ENCODE results near the gene HMGCR.

DNA sequence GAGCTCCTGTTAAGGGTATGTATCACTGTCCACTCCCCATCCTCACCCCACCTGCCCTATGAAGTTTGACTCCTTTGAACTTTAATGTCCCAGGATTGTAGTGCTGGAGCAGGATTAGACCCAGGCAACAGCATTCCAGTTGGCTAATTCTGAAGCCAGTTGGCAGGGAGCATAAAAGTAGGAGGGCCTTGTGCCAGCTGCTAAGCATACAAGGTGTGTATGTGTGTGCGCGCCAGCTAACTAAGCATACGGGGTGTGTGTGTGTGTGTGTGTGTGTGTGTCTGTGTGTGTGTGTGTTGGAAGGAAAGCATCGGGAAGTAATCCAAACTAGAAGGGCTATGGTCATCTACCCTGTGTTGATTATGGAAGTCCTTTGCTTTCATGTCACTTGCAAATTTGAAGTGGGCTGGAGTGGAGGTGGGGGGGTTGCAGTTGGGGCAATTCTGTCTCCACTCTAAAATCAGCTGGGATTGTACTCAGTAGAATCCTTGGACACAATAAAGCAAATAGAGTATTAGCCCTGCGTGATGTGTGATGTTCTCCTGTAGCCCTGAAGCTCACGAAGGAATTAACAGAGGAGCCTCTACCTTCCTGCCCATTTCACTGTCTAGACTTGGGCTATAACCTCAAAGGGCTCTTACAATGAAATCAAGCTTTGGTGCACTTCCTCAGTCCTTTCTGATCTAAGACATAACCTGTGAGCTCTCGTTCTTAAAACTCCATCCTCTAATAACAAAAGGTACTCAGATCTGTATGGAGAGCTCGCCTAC, 26.9 kb downstream of the HMGCR start:
- TF ChIP-seq POLR2AphosphoS5 (IDR thresholded peaks at IDR 0.05; ENCODE audit: low read depth, low read length) = no peak
- TF ChIP-seq FOXM1 (IDR thresholded peaks at IDR 0.05; ENCODE audit: low read depth) = no peak
- TF ChIP-seq, protein P1, sequence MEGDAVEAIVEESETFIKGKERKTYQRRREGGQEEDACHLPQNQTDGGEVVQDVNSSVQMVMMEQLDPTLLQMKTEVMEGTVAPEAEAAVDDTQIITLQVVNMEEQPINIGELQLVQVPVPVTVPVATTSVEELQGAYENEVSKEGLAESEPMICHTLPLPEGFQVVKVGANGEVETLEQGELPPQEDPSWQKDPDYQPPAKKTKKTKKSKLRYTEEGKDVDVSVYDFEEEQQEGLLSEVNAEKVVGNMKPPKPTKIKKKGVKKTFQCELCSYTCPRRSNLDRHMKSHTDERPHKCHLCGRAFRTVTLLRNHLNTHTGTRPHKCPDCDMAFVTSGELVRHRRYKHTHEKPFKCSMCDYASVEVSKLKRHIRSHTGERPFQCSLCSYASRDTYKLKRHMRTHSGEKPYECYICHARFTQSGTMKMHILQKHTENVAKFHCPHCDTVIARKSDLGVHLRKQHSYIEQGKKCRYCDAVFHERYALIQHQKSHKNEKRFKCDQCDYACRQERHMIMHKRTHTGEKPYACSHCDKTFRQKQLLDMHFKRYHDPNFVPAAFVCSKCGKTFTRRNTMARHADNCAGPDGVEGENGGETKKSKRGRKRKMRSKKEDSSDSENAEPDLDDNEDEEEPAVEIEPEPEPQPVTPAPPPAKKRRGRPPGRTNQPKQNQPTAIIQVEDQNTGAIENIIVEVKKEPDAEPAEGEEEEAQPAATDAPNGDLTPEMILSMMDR (IDR thresholded peaks at IDR 0.05) = no peak
- TF ChIP-seq GATA2 (CRISPR knock-in tag; IDR thresholded peaks at IDR 0.05) = no peak
- no peak for TF ChIP-seq ELF1 (IDR thresholded peaks at IDR 0.05)
- TF ChIP-seq RFX5 (IDR thresholded peaks at IDR 0.05; ENCODE audit: low read length) = no peak
